Putamen (tissue), 1 donor: ENCODE results near the gene CCDC148.
"Not testable (repeated sequence)": the region's sequence is repeated elsewhere in the genome, so short reads cannot be mapped to it uniquely, and the experiment has no call there.

Experiments used
- DNase-seq: peaks from one replicate; pipeline ENCODE4 v3.0.0-alpha.2; 2016; ENCODE audit warnings: low spot score

CCDC148 gene

GRCh38 chr2:158357122-158357521 is 99.4 kb downstream of the CCDC148 start:
- DNase-seq: no peak

GRCh38 chr2:158351466-158351816 is 105.1 kb downstream of the CCDC148 start:
- DNase-seq: not testable (repeated sequence)

GRCh38 chr2:158350751-158351465 is 105.6 kb downstream of the CCDC148 start:
- DNase-seq: not testable (repeated sequence)

DNA sequence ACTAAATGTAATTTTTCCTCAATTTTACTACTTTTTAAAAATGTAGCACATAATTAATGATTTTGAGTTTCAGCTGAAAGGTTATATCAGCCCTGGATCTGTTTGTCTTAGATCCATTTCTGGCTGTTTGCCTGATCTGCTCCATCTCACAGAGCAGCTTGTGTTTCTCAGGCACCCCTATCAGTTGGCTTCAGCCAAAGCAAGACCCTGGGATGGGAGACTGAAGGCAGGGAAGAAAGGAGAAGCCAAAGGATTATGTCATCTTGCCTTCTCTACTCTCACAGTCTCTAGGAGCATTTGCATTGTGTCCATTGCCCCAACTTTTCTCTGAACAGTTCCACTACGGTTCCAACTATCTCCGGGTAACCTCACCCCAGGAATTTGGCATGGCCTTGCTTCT is 110.5 kb downstream of the CCDC148 start:
- DNase-seq: no peak

- DNase-seq: no peak
Observed at GRCh38 chr2:158339513-158339912, 117.0 kb downstream of the CCDC148 start.

GRCh38 chr2:158337018-158337417 is 119.5 kb downstream of the CCDC148 start:
- no peak for DNase-seq

DNA sequence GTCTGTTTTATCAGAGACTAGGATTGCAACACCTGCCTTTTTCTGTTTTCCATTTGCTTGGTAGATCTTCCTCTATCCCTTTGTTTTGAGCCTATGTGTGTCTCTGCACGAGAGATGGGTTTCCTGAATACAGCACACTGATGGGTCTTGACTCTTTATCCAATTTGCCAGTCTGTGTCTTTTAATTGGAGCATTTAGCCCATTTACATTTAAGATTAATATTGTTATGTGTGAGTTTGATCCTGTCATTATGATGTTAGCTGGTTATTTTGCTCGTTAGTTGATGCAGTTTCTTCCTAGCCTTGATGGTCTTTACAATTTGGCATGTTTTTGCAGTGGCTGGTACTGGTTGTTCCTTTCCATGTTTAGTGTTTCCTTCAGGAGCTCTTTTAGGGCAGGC is 124.8 kb downstream of the CCDC148 start:
- DNase-seq: not testable (repeated sequence)

DNA sequence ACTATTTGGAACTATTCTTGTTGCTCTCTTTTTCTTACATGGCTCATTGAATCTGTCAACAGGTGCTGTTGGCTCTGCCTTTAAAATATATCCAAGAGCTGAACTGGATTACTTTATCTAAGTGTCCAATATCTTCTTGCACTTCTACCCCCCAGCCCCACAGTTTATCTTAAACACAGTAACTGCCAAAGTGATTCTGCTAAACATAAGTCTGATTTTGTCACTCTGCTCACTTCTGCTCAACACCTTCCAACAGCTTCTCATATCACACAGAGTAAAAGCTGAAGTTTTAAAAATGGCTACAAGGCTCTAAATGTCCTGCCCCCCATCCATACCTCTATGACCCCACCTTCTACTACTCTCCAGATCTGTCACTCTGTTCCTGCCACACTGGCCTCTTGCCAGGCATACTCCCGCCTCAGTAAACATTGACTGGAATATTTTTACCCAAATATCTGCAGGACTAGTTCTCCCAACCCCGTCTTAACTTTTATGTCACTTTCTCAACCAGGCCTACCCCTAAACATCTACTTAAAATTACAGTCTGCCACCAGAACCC is 130.7 kb downstream of the CCDC148 start:
- no peak for DNase-seq

DNA sequence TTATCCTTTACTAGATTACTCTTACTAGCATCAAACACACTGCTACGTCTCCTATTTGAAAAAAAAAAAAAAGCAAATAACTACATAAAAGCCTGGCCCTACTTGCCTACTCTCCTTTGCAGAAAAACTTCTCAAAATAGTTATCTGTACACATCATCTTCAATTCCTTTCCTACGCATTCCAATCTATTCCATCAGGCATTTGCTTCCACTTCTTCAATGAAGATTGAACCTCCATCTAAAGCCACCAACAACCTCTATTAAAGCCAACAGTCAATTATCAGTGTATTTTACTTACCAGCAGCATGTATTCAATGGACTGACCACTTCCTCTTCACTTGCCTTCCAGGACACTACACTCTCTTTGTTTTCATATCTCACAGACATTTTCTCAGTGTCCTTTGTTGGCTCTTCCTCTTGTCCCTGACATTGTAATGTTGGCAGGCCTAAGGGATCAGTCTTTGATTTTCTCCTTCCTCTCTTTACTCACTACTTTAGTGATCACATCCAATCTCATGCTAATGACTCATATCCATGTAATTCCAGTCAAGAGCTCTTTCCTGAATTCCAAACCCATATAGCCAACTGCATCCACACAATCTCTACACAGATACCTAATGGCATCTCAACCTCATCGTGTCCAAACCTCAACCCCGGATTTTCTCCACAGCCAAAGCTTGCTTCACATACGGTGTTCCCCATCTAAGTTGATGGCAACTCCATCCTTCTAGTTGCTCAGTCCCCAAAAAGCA is 131.3 kb downstream of the CCDC148 start:
- no peak for DNase-seq

- DNase-seq: no peak
Observed at GRCh38 chr2:158323381-158323780, 133.2 kb downstream of the CCDC148 start.

GRCh38 chr2:158321264-158321663 is 135.3 kb downstream of the CCDC148 start:
- no peak for DNase-seq

GRCh38 chr2:158319269-158319668 is 137.3 kb downstream of the CCDC148 start:
- DNase-seq: no peak

DNA sequence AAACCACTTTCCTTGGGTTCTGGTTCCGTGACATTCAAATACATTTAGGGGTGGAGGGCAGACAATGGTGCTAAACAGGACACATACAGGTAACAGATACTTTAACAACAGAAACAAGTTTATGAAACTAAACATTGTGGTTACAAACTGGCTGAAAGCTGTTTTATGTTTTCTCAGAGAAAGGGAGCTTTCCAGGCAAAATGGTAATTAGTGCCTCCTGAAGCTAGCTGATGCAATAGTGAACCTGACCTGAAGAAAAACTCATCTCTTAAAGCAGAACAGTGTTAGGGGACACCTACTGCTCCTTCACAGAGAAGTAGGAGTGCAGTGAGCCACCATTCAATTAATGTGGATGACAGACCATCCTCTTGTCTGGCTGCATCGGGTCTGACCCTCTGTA is 138.9 kb downstream of the CCDC148 start:
- DNase-seq: no peak

- DNase-seq: no peak
Observed at GRCh38 chr2:158315803-158316414, 140.6 kb downstream of the CCDC148 start.

DNA sequence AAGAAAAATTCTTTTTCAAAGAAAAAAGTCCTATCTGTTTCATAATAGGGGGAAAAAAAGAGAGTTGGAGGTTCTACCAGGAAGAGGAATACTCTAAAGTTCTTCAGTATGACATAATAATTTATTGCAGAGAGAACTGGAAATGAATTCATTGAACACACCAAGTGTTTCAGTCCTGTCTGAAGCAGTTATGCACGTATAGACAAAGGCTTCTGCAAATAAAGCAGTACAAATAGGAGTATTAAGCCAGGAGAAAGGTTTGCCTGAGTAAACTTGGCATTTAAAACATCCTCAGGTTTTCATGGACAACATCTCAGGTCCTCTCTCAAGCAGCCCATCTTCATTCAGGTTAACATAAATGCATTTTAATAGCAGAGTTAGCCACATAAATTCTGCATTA is 141.6 kb downstream of the CCDC148 start:
- DNase-seq: no peak

DNA sequence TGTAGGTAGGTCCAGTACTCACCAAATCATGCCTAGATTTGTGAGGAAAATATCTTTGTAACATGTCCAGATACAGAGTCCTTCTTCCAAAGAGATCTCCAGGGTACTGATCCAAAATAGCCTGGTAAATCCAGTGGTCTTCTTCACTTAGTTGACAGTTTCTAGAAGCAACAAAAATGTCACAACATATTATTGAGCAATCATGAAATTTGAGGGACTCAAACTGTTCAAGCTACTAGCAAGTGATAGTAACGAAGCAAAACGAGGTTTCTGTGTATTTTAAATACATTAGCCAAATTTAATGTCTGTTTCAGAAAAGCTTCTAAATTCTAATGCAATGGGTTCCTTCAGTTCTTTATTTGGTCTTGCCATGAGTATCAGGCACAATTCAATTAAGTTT is 142.8 kb downstream of the CCDC148 start:
- no peak for DNase-seq

DNA sequence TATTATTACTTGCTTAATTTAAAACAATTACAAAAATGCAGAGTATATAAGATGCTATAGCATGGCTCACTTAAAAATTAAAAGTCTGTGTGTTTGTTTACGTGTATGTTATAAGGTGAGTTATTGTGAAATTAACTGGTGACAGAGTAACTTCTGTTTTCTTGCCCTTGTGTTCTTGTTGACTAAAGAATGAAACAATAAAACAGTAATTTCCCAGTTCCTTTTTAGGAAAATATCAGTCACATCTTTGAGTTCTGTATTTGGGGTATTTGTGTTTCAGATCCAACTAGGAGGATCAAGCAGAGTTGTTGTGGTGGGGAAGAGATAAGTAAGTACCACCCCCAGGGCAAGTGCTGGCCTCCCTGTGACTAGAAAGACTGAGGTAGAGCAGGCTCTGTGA is 143.6 kb downstream of the CCDC148 start:
- DNase-seq: no peak

DNA sequence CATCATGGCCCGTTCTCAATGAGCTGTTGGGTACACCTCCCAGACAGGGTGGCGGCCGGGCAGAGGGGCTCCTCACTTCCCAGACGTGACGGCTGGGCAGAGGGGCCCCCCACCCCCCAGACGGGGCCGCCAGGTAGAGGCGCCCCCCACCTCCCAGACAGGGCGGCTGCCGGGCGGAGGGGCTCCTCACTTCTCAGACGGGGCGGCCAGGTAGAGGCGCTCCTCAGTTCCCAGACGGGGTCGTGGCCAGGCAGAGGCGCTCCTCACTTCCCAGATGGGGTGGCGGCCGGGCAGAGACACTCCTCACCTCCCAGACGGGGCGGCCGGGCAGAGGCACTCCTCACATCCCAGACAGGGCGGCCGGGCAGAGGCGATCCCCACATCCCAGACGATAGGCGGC is 146.1 kb downstream of the CCDC148 start:
- not testable (repeated sequence) for DNase-seq

GRCh38 chr2:158305501-158305900 is 151.1 kb downstream of the CCDC148 start:
- DNase-seq: no peak

GRCh38 chr2:158300394-158300793 is 156.2 kb downstream of the CCDC148 start:
- no peak for DNase-seq

GRCh38 chr2:158297606-158298005 is 158.9 kb downstream of the CCDC148 start:
- no peak for DNase-seq

- no peak for DNase-seq
Observed at GRCh38 chr2:158297120-158297519, 159.4 kb downstream of the CCDC148 start.

GRCh38 chr2:158293722-158294121 is 162.8 kb downstream of the CCDC148 start:
- DNase-seq: no peak
